ENCODE data around the gene GIPC1.
A peak's percentile ranks its signal among the peaks of the same experiment; 100 is the strongest.

GIPC1 gene

DNA sequence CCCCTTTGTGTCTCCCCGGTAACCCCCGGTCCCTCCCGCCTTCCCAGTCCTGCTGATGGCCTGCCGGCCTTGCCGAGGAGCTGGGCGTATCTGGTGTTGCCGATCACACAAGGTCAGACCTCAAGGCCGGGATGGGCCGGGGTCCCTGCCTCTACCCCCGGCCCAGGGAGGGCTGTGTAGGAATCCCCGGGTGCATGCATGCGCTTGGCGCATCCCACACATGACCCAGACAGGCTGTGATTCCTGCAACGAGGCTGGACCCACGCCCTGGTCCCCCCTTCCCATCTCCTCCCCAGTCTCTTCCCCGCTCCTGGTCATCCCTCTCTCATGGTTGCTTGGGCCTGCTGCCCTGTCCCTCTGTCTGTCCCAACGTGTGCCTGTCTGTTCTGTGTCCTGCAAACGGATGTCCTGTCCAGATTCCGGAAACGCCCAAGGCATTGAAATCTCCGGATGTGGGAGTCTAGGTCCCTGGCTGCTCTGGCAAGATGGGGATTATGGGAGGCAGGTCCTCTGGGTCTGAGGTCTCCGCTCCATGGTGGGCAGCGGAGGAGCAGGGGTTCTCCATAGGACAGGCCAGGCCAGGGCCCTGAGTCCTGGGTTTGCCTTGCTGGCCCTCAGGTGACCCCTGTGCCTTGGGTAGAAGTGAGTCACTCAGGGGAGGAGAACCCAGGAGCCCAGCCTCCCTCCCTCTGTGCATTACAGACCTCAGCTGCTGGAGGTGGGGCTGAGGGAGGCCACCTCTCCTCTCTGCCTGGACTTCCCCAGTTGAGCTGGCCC is 61.2 kb downstream of the GIPC1 start:
- DNase-seq (ENCODE audit: low spot score): peak; percentile 16

DNA sequence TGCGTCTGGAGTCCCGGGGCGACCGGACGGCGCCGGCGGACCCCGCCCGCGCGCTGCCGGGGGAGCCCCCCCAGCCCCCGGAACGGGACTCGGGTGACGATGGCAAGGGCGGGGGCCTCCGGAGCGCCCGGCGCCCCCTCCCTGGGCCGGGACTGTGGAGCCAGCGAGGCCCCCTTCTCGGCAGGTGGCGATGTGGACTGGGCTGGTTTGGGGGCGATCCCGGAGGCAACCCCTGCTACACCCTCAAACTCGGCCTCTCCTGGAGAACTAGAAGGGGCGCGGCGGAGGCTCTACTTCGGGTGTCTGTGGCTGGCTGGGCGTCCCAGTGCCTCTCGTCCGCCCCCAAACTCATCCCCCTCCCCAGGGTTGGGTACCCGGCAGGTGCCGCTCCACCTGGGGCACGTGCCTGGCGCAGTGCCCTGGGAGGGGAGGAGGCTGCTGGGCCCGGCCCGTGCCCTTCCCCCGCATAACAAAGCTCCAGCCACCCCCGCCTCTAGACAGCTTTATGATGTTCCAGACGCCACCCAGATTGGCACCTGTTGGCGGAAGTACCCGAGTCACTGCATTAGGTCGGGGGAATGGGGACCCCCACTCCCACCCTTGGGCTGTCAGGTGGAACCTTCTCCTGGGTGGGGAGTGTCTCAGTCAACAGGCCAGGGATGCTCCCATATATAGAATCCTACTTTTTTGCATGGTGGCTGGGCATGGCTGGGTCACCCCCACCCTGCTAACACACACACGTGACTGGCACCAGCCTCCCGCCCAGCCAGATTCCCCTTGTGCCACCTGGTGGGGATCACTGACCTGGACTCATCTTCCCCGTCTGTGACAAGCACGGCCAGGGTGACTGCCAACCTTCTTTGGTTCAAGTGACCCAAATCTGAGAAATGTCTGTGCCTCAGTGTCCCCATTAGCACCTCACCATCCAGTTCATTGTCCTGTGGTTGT is 62.1 kb downstream of the GIPC1 start:
- DNase-seq (ENCODE audit: low spot score): peak; percentile 49

DNA sequence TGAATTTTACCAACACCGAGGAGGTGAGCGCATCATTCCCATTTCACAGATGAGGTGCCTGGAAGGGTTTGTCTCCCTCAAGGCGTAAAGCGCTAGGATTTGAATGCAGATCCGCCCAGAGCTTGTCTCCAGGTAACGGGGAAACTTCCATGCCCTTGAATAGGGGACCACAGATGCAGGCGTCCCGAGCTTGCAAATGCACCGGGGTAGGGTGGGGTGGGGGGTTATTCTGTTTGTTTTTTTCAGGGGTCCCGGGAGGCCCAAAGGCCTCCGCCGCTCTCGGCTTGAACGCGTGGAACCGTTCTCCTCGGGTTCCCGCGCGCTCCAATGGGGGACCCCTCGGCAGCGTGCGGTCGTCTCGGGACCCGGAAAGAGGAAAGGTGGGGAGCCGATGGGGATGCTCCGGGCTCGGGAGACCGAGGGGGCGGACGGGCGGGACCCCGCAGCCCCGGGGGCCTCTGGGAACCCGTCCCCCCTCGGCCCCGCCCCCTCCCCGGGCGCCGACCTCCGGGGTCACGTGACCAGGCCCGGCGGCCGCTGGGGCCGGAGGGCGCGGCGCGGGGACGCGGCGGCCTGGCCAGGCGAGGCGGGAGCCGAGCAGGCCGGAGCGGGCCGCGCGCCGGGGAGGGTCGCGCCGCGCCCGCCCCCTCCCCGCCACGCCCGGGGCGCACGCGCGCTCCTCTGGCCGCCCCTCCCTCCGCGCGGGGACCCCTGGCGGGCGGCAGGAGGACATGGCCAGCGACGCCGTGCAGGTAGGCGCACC is 63.0 kb downstream of the GIPC1 start, which contains the start of gene PKN1:
Gene PKN1 (plus strand): TSS at position 516 of the 763 bp plus-strand sequence. CDS start 216 bp downstream, at position 732.
- DNase-seq (ENCODE audit: low spot score): peak; percentile 23

DNA sequence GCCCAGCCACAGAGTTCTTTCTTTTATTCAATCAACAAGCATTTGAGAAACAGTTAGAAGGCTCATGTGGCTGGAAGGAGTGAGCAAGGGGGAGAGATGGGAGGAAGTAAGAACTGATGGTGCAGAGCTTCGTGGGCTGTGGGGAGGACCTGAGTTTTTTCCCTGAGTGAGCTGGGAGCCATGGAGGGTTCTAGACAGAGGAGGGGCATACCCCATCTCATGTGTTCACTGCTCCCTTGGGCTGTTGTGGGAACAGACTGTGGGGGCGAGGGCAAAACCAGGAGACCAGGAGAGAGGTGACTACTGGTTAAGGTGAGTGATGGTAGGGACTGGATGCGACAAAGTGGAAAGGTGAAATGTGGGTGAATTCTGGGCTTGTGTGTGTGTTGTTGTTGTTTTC is 65.2 kb downstream of the GIPC1 start:
- no peak for DNase-seq (ENCODE audit: low spot score)

DNA sequence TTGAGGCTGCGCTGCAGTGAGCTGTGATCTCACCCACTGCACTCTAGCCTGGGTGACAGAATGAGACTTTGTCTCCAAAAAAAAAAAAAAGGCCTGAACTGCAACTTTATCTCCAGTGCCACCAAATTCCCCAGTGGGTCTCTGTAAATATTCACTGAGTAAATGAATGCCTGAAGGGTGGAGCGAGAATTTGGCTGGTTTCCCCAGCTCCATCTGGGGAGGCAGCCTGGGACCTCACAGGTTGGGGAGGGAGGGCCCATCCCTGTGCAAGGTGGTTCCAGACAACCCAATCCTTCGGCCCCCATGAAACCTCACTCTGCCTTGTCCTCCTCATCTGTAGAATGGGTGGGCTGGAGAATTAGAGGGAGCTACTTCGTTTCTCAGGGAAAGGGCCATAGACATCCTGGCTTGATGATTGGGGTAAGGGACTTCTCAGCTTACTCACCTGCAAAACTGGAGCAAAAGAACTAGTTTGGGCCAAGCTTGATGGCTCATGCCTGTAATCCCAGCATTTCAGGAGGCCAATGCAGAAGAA is 67.0 kb downstream of the GIPC1 start:
- no peak for DNase-seq (ENCODE audit: low spot score)
